ENCODE data around the gene ORMDL1.

Gene ORMDL1, protein sequence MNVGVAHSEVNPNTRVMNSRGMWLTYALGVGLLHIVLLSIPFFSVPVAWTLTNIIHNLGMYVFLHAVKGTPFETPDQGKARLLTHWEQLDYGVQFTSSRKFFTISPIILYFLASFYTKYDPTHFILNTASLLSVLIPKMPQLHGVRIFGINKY

DNA sequence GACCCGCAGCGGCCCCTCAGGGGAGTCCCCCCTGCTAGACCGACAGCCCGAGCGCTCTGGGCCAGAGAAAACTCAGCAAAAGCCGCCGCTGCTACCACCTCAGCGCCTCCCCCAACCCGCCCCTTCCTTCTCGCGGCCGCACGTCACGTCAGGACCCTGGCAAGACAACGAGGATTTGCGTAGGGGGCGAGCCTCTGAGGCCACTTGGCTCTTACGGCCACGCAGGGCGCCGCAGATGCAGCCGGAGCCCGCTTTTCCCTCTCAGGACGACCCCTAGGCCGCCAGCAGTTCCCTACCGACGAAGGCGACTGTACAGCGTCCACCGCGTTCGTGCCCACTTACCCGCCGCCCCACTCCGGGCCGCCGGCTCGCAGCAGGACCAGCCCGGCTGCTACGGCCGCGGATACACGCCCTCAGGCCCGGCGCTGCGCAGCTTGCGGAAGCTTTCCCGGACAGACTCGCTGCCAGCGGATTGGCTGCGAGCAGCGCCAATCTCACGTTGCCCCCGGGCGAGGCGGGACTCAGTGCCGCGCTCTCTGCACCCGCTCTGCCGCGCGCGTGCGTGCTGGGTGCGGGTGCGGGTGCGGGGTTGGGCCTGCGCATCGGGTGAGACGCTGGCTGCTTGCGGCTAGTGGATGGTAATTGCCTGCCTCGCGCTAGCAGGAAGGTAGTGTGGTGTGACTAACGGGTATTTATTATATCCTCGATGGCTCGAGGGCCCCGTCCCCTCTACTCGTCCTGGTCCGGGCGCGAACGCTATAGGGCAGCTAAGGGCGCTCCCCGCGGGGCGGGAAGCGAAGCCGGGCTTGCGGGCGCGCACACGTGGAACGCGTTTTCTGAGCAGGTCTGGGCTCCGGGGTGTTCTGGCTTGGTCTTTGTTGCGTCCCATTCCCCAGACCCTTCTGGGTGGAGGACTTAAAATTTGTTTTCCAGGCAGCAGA lies at the start of gene ORMDL1, which contains the start of gene PMS1:
Gene ORMDL1 (minus strand): TSS at position 413 of the 941 bp plus-strand sequence. CDS start 1,744 bp downstream, outside the sequence.
Gene PMS1 (plus strand): TSS at position 524 of the 941 bp plus-strand sequence. CDS start 7,360 bp downstream, outside the sequence.
- peak; percentile 97 for FAIRE-seq
- peak; percentile 97 for DNase-seq (ENCODE audit: low spot score)

DNA sequence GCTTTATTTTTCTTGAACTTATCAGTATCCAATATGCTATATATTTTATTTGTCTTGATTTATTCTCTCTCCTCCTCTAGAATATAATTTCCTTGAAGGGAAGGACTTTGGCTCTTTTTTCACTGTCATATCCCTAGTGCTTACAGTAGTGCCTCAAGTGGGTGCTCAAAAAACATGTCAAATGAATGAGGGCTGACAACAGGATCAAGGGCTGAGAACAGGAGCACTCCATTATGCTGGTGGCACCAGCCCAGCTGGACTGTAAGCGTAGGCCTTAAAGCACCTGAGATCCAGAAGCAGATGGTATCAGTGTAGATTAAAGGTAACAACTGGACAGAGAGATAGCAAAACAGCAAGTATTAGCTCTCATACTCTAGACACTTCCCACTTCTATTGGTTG lies 46.4 kb upstream of the ORMDL1 start:
- FAIRE-seq: no peak
- no peak for DNase-seq (ENCODE audit: low spot score)

DNA sequence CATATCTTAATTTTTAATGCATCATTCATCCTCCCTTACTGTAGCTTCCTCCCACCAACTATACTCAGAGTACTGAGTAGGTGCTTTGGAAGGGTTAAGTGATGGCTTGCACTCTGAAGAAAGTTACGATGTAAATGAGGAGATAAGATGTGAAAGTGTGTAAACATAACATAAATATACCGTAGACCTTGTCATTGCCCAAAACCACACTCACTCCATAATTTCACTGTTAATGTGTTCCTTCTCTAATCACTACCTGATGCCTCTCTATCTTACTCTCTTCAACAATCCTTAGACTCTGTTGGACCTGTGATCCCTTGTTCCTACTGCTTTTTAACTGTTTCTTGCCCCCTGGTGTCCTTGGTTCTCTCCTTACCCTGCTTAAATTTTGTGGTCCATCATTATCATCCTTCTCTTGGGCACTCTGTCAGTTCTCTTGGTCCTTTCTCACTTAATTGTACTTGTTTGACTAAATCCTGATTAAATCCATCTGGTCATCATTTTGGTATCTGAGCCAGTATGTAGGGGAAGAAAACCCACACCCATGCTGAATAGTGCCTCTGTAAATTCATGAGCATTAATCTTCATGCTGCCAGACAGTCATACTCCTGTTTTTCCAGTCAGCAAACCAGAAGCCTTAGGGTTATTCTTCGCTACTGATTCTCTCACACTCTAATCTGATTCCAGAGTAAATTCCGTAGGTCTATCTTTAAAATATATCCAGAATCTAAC lies 45.1 kb upstream of the ORMDL1 start:
- FAIRE-seq (no peak), DNase-seq (ENCODE audit: low spot score) (no peak)

DNA sequence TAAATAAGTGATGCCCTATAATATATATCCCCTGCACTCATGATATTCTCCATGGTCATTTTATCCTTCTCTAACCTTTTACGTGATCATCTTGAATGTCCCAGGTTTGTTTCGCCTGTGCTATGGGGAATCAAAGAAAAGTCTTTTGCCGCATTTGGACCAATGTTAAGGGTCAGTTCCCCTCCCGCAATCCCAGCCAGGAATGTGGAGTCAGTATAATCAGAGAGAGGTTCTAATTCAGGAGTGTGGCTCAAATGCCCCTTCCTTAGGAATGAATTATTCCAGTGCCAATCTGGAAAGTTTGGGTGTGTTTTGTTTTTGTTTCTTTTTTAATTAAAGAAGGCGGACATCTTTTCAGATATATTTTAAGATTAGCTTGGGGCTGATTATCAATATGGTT lies 41.9 kb upstream of the ORMDL1 start:
- DNase-seq (ENCODE audit: low spot score) (no peak), FAIRE-seq (no peak)

DNA sequence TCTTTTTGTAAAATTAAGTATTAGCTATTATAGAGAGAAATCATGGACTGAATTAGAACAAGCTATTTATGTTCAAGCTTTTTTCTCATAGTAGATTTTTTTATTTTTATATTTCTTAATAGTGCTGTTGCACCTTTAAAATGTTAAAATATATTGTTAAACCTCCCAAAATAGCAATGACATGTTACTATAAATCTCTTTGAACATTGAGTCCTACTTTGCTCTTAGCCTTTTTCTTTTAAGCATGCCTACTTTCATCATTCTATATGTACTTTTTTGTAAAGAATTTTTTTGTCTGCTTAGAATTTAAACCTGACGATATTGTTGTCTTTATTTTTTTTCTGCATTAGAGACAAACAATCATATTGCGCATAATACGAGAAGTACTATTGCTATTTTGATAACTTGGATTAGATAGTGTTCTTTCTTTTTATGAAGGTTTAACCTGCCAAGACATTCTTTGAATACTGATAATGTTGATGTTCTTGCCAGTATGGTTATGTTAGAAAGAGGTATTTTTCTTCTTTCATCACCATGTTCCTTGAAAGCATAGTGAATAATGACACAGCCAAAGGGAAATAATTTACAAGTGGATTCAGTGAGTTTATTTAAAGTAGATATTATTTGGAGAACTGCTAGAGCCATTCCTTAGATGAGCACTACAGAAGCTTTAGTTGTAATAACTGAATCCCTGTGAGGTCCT lies 40.7 kb upstream of the ORMDL1 start:
- no peak for DNase-seq (ENCODE audit: low spot score)
- no peak for FAIRE-seq

DNA sequence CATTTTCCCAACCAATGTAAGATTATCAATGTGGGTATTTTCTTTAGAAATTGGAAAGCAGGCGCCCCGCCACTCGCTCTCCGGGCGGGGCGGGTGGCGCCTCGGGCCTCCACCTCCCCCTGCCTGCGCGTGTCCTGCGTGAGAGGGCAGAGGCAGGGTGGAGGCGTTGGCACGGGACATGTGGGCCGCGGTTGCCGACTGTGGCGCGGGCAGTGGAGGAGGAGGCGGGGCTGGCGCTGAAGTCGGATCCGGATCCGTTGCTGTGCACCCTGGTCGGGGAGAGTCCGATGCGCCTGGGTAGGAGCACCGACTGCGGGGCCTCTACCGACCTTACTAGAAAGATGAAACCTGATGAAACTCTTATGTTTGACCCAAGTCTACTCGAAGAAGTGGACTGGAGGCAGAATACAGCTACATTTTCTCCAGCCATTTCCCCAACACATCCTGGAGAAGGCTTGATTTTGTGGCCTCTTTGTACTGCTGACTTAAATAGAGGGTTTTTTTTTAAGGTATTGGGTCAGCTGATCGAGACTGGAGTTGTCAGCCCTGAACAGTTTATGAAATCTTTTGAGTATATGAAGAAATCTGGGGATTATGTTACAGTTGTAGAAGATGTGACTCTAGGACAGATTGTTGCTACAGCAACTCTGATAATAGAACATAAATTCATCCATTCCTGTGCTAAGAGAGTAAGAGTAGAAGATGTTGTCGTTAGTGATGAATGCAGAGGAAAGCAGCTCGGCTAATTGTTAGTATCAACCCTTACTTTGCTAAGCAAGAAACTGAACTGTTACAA lies 38.0 kb upstream of the ORMDL1 start:
- FAIRE-seq: no peak

DNA sequence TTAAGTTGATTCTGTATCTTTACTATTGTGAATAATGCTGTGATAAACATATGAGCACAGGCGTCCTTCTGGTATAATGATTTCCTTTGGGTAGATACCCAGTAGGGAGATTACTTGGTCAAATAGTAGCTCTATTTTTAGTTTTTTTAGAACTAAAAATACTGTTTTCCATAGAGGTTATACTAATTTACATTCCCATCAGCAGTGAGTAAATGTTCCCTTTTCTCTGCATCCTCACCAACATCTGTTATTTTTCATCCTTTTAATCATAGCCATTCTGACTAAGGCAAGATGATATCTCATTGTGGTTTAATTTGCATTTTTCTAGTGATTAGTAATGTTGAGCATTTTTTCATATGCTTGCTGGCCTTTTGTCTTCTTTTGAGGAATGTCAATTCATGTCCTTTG lies 35.2 kb upstream of the ORMDL1 start:
- no peak for DNase-seq (ENCODE audit: low spot score)
- no peak for FAIRE-seq

More for the DNA sequence above, 38.0 kb upstream of the ORMDL1 start:
- no peak for DNase-seq (ENCODE audit: low spot score)

DNA sequence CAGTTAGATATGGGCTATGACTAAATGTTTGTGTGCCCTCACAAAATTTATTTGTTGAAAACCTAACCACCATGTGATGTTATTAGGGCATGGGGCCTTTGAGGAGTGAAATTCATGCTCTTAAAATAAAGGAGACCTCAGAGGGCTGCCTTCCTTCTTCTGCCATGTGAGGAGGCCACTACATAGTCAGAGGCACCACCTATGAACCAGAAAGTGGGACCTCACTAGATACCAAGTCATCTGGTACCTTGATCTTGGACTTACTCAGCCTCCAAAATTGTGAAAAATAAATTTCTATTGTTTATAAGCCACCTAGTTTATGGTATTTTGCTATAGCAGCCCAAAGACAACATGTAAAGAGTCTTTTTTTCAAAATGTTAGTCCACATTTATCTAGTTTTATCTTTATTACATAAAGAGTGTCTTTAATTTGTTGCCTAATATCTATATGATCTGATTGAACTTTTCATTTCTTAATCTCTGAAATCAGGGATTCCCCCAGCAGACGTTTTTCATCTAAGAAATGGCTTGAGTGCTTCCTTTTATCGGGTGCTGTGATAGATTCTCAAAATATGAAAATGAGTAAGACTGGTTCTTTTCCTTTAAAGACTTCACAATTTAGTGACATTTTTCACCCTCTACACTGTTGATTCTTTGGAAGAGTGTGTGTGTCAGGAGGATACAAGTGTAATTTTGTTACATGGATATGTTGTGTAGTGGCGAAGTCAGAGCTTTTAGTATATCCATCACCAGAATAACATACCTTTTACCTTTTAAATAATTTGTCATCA lies 34.3 kb upstream of the ORMDL1 start:
- FAIRE-seq: no peak
- no peak for DNase-seq (ENCODE audit: low spot score)

DNA sequence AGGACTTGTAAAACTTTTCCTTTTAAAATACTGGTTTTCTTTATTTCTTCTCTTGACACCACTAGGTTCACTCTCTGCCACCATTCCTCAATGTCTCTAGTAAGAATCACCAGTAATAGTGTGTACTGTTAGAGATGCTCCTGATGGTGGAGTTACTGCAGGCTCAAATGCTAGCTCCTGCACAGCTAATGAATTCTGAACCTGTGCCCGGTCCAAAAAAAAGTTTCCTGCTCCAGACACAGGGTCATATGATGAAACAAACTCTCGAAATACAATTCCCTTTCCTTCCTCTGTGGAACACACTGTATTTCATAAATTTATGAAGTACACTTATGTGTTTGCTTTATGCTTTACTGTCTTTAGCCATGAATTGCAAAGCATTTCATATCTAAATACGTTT lies 19.3 kb upstream of the ORMDL1 start:
- no peak for FAIRE-seq

DNA sequence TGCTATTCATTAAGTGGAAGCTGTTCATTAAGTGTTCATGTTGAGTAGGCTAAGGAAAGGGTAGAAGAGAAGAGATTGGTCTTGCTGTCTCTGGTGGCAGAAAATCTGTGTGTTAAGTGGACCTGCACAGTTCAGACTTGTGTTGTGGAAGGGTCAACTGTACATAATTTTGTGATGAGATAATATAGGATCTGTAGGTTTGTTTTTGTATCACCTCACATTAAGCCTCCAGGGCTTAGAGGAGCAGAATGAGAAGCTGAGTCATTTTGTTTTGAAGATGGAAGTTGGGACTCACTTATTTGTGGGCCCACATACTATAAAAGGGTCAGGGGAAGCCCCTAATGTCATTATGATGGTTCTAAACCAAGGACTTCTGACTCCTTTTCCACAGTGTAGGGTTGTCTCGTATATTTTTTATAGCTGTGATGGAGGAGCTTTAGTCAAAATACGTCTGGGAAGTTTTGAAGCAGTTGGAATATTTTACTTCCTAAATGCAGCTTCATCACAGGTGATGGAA lies 18.3 kb upstream of the ORMDL1 start:
- FAIRE-seq (no peak), DNase-seq (ENCODE audit: low spot score) (no peak)

More for the DNA sequence above, 19.3 kb upstream of the ORMDL1 start:
- DNase-seq (ENCODE audit: low spot score): no peak

DNA sequence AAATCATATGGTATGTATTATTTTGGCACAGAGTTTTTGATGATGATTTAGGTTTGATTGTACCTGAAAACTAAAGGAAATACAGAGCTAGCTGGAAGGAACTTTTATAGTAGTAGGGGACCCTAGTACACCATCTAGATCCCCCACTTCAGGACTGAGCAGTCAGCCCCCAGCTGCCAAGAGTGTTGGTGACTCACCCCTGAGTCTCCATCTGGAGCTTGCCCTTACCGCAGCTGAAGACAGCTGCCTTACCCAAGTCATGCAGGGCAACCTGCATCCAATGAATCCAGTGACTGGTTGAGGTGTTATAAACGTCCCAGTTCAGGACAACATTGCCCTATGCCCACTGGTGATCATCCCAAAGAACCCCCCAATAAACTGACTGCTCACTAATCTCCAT lies 15.4 kb upstream of the ORMDL1 start:
- peak; percentile 22 for DNase-seq (ENCODE audit: low spot score)
- FAIRE-seq: no peak

DNA sequence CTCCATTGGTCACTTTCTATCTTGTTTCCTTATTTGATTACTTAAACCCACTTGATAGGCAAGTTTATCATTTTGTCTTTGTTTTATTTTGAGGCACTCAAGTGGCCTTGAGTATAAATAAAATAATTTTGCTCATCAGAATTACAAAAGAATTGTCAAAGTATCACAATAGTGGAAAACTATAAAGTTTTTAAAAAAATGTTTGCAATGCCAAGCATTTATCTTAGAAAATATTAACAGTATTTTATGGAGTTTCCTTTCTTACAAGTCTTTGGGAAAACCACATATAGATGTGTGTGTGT lies 14.8 kb upstream of the ORMDL1 start:
- FAIRE-seq: no peak
- DNase-seq (ENCODE audit: low spot score): no peak

DNA sequence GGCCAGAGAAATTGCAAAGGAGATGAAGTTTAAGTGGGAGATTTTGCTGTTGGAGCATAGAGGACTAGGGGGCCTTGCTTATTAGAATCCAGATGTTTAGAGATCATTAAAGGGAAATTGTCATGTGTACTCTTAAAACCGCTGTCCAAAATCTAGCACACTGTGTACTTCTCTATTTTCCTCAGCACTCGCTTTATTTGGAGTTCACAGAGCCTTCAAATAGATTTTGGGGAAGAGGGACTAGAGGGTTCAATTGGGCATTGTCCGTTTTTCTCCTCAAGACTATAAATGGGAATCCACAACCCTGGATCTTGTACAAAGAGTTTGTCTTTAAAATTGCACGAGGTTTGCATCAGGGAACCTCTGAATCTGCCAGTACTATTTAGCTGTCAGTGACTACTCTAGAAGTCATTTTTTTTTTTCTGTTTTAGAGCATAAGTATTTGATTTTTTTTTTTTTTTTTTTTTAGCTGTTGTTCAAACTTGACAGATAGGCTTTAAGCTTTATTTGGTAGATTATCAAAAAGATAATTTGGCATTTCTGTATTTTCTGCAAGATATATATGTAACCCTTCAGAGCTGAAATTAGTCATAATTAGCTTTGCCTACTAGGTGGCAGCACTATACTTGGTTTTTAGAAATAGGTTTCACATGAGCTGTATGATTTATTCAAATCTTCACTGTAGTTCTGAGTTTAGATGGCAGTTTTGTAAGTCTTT lies 14.3 kb upstream of the ORMDL1 start:
- FAIRE-seq (no peak), DNase-seq (ENCODE audit: low spot score) (peak; percentile 10)

DNA sequence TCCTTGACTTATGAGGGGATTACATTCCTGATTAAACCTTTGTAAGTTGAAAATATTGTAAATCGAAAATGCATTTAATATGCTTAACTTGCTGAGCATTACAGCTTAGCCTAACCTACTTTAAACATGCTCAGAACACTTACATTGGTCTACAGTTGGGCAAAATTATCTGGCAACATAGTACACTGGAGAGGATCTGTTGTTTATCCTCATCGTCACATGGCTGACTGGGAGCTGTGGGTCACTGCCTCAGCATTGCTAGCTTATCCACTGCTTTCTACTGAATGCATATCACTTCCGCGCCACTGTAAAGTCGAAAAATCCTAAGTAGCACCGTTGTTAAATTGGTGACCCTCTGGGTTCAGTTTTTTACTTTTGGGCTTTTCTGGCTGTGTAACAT lies 13.8 kb upstream of the ORMDL1 start:
- FAIRE-seq: no peak
- no peak for DNase-seq (ENCODE audit: low spot score)

DNA sequence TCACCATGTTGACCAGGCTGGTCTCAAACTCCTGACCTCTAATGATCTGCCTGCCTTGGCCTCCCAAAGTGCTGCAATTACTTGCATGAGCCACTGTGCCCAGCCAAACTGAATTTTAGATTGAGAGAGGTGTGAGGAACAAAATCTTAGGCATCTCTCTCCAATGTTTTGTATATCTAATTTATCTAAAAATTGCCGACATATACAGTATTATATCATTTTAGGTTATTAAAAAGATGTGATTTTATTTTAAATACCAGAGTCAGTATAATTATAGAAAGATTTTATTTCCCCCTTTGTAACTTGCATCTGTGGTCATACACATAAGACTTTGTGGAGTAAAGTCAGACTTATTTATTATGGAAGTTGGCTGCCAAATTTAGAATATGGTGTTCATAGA lies 10.2 kb upstream of the ORMDL1 start:
- no peak for FAIRE-seq
- DNase-seq (ENCODE audit: low spot score): no peak

DNA sequence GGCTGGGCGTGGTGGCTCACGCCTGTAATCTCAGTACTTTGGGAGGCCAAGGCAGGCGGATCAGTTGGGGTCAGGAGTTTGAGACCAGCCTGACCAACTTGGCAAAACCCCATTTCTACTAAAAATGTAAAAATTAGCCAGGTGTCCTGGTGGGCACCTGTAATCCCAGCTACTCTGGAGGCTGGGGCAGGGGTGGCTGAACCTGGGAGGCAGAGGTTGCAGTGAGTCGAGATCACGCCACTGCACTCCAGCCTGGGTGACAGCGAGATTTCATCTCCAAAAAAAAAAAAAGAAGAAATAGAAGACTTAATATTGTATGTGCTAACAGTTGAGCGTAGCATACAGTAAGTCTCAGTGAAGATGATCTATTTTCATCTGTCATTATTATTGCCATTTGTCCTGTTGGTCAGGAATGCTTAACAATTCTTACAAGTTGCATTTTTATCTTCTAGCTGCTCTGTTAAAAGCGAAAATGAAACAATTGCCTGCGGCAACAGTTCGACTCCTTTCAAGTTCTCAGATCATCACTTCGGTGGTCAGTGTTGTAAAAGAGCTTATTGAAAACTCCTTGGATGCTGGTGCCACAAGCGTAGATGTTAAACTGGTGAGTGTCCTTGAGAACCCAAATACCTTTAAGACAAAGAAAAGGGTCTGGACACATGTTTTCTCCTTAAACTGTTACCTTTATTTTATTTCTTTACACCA lies 7.4 kb upstream of the ORMDL1 start:
- FAIRE-seq (no peak), DNase-seq (ENCODE audit: low spot score) (no peak)

DNA sequence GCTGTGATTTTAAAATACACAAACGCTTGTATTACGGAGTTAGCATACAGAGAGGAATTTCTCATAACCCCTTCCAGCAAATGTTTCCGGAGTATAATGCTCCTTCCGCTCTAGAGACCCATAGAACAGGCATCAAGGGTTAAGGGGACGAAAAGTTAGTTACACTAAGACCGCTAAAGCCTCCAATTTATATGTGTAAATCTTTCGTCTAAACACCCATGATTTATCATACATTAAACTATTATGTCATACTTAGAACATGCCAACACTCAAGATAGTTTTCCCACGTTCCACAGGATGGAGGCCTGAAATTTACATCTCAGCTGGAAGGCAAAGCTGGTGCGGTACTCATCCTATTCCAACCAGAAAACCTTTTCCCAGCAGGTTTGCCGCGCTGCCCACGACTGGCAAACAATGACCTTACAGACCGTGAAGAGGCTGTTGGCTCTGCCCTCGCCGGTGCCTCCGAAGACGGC lies 650 bp downstream of the ORMDL1 start:
- peak; percentile 16 for DNase-seq (ENCODE audit: low spot score)
- FAIRE-seq: no peak

DNA sequence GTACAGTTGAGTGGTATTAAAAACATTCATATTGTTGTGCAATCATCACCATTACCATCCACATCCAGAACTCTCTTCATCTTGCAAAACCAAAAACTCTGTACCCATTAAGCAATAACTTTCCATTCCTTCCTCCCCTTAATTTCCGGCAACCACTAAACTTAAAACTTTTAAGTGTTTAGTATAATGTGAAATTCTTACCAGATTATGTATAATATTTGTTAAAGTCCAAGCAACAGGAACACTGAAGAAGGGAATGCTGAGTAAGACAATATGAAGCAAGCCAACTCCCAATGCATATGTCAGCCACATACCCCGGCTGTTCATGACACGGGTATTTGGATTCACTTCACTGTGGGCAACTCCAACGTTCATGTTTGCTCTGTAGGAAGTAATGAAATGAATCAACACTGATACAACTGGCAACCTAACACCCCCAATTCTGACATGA lies 1.9 kb downstream of the ORMDL1 start:
- FAIRE-seq (no peak), DNase-seq (ENCODE audit: low spot score) (no peak)

All from urothelium cell line (cell line).